BLaER1 (cell line): Measurements from ENCODE around the gene NPTX1.
"Not testable (repeated sequence)": the region's sequence is repeated elsewhere in the genome, so short reads cannot be mapped to it uniquely, and the experiment has no call there.

Source experiments
- H3K27ac ChIP-seq: shearing (Covaris generic); formaldehyde crosslinking; 2 replicates; pipeline ENCODE4 v1.8.1; 2022
- H3K27me3 ChIP-seq: shearing (Covaris generic); formaldehyde crosslinking; 2 replicates; pipeline ENCODE4 v1.8.1; 2022
- H3K36me3 ChIP-seq: shearing (Covaris generic); formaldehyde crosslinking; 2 replicates; pipeline ENCODE4 v1.8.1; 2022
- H3K4me1 ChIP-seq: shearing (Covaris generic); formaldehyde crosslinking; 2 replicates; pipeline ENCODE4 v1.8.1; 2022
- H3K4me2 ChIP-seq: shearing (Covaris generic); formaldehyde crosslinking; 2 replicates; pipeline ENCODE4 v1.8.1; 2022
- H3K4me3 ChIP-seq: shearing (Covaris generic); formaldehyde crosslinking; 2 replicates; pipeline ENCODE4 v1.8.1; 2022
- H3K9ac ChIP-seq: shearing (Covaris generic); formaldehyde crosslinking; 2 replicates; pipeline ENCODE4 v1.8.1; 2022
- H3K9me3 ChIP-seq: shearing (Covaris generic); formaldehyde crosslinking; 2 replicates; pipeline ENCODE4 v1.8.1; 2022
- H4K20me1 ChIP-seq: shearing (Covaris generic); formaldehyde crosslinking; 2 replicates; pipeline ENCODE4 v1.8.1; 2022
- Cebpa-rat ChIP-seq: shearing (Covaris generic); IDR thresholded peaks from 2 replicates; pipeline ENCODE4 v1.8.1; 2022

Gene NPTX1

GRCh38 chr17:80513892-80514291 is 37.5 kb upstream of the NPTX1 start:
- H3K27ac ChIP-seq = no peak overlapping the region
- H3K4me3 ChIP-seq = no peak overlapping the region
- H3K9ac ChIP-seq = no peak overlapping the region
- no peaks in the 10 kb centered on the region for H3K4me1 ChIP-seq
- no peaks in the 10 kb centered on the region for H4K20me1 ChIP-seq
- H3K4me2 ChIP-seq = no peak overlapping the region
- no peaks in the 10 kb centered on the region for H3K9me3 ChIP-seq
- no peaks in the 10 kb centered on the region for H3K27me3 ChIP-seq
- no peaks in the 10 kb centered on the region for H3K36me3 ChIP-seq
- TF ChIP-seq Cebpa-rat = no peak

DNA sequence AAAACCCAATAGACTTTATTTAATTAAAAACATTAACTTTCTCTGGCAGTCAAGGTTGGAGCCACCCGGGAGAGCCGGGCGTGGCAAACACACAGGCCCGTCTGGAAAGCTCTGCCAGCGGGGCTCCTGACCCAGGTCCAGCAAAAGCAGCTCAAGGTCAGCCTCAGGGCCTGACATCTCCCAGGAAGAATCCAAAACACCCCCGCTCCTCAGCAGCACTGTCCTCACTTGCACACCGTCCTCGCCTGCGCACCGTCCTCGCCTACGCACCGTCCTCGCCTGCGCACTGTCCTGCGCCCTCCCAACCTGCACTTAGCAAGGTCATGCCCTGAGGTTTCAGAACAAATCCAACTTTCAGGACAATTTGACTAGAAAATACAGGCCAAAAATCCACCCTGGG is 36.8 kb upstream of the NPTX1 start:
- Histone ChIP-seq H3K36me3 (no peaks in the 10 kb centered on the region), H3K27ac (no peak overlapping the region), H3K4me2 (no peak overlapping the region), H3K9ac (no peak overlapping the region), H3K9me3 (no peaks in the 10 kb centered on the region), H3K4me3 (no peak overlapping the region), H3K27me3 (no peaks in the 10 kb centered on the region), H3K4me1 (no peaks in the 10 kb centered on the region), H4K20me1 (no peaks in the 10 kb centered on the region)
- no peak for TF ChIP-seq Cebpa-rat

GRCh38 chr17:80512233-80512632 is 35.8 kb upstream of the NPTX1 start:
- no peak for TF ChIP-seq Cebpa-rat
- no peak overlapping the region for H3K27ac ChIP-seq
- H3K9me3 ChIP-seq = no peaks in the 10 kb centered on the region
- no peak overlapping the region for H3K9ac ChIP-seq
- H3K4me2 ChIP-seq = no peak overlapping the region
- H3K27me3 ChIP-seq = no peaks in the 10 kb centered on the region
- H4K20me1 ChIP-seq = no peaks in the 10 kb centered on the region
- H3K36me3 ChIP-seq = no peaks in the 10 kb centered on the region
- no peaks in the 10 kb centered on the region for H3K4me1 ChIP-seq
- H3K4me3 ChIP-seq = no peak overlapping the region

GRCh38 chr17:80511222-80512180 is 35.1 kb upstream of the NPTX1 start:
- H3K4me1 ChIP-seq = no peaks in the 10 kb centered on the region
- H3K9me3 ChIP-seq = no peaks in the 10 kb centered on the region
- no peaks in the 10 kb centered on the region for H3K27me3 ChIP-seq
- H4K20me1 ChIP-seq = no peaks in the 10 kb centered on the region
- no peak overlapping the region for H3K4me3 ChIP-seq
- no peak overlapping the region for H3K4me2 ChIP-seq
- H3K27ac ChIP-seq = no peak overlapping the region
- TF ChIP-seq Cebpa-rat = no peak
- H3K9ac ChIP-seq = no peak overlapping the region
- H3K36me3 ChIP-seq = no peaks in the 10 kb centered on the region

DNA sequence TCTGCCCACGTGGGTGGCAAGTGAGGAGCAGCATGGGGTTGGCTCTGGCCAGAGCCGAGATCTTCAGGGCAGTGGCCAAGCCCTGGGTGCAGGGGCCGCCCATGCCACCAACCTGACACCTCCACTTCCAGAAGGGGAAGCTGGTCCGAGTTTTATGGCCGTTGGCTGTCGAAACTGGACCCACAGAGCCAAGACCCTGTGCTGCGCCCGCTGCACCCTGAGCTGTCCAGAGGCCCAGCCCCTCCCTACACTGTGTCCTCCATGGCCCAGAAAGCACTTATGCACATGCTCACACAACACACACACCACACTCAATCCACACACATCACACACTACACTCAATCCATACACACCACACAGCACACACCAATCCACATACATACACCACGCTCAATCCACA is 34.4 kb upstream of the NPTX1 start:
- no peaks in the 10 kb centered on the region for H3K36me3 ChIP-seq
- no peak overlapping the region for H3K9ac ChIP-seq
- H3K4me1 ChIP-seq = no peaks in the 10 kb centered on the region
- no peaks in the 10 kb centered on the region for H4K20me1 ChIP-seq
- H3K27ac ChIP-seq = no peak overlapping the region
- no peak overlapping the region for H3K4me3 ChIP-seq
- no peaks in the 10 kb centered on the region for H3K27me3 ChIP-seq
- H3K9me3 ChIP-seq = no peaks in the 10 kb centered on the region
- no peak overlapping the region for H3K4me2 ChIP-seq
- no peak for TF ChIP-seq Cebpa-rat

- no peaks in the 10 kb centered on the region for H3K4me1 ChIP-seq
- H3K4me3 ChIP-seq = no peak overlapping the region
- no peaks in the 10 kb centered on the region for H3K36me3 ChIP-seq
- no peaks in the 10 kb centered on the region for H3K9me3 ChIP-seq
- no peak overlapping the region for H3K27ac ChIP-seq
- H4K20me1 ChIP-seq = no peaks in the 10 kb centered on the region
- no peaks in the 10 kb centered on the region for H3K27me3 ChIP-seq
- no peak for TF ChIP-seq Cebpa-rat
- no peak overlapping the region for H3K4me2 ChIP-seq
- H3K9ac ChIP-seq = no peak overlapping the region
These were observed 33.7 kb upstream of the NPTX1 start for GRCh38 chr17:80510132-80510531.

DNA sequence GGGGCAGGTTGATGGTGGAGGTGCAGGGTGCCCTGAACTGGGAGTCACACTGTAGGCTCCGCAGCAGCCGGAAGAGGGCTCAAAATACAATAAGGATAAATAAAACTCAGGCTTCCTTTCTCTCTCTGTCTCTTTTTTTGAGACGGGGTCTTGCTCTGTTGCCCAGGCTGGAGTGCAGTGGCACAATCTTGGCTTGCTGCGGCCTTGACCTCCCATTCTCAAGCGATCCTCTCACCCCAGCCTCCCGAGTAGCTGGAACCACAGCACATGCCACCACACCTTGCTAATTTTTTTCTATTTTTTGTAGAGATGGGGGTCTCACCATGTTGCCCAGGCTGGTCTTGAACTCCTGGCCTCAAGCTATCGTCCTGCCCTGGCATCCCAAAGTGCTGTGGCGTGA is 32.9 kb upstream of the NPTX1 start:
- Histone ChIP-seq H3K4me2 (no peak overlapping the region), H3K9me3 (no peaks in the 10 kb centered on the region), H3K4me1 (no peaks in the 10 kb centered on the region), H3K9ac (no peak overlapping the region), H3K4me3 (no peak overlapping the region), H4K20me1 (no peaks in the 10 kb centered on the region), H3K27me3 (no peaks in the 10 kb centered on the region), H3K36me3 (no peaks in the 10 kb centered on the region), H3K27ac (no peak overlapping the region)
- no peak for TF ChIP-seq Cebpa-rat

DNA sequence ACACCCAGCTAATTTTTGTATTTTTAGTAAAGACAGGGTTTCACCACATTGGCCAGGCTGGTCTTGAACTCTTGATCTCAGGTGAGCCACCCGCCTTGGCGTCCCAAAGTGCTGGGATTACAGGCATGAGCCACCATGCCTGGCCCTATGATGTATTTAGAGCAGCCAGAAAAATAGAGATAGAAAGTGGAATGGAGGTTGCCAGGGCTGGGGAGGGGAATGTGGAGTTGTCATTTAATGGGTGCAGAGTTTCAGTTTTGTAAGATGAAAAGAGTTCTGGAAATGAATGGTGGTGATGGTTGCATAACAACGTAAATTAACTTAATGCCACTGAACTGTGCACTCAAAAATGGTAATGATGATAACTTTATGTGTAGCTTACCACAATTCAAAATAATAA is 31.6 kb upstream of the NPTX1 start:
- Histone ChIP-seq H3K9ac (no peak overlapping the region), H3K4me3 (no peak overlapping the region), H3K4me2 (no peak overlapping the region), H3K36me3 (no peaks in the 10 kb centered on the region), H3K27me3 (no peaks in the 10 kb centered on the region), H3K27ac (no peak overlapping the region), H3K9me3 (no peaks in the 10 kb centered on the region), H4K20me1 (no peaks in the 10 kb centered on the region), H3K4me1 (no peaks in the 10 kb centered on the region)
- TF ChIP-seq Cebpa-rat = no peak

GRCh38 chr17:80507177-80507576 is 30.8 kb upstream of the NPTX1 start:
- not testable (repeated sequence) for H4K20me1 ChIP-seq, H3K4me3 ChIP-seq, H3K36me3 ChIP-seq, H3K4me1 ChIP-seq, H3K27ac ChIP-seq, H3K9ac ChIP-seq, H3K27me3 ChIP-seq, H3K9me3 ChIP-seq, H3K4me2 ChIP-seq

GRCh38 chr17:80504686-80505413 is 28.4 kb upstream of the NPTX1 start:
- no peaks in the 10 kb centered on the region for H3K27me3 ChIP-seq
- no peaks in the 10 kb centered on the region for H3K36me3 ChIP-seq
- TF ChIP-seq Cebpa-rat = no peak
- H3K9ac ChIP-seq = no peak overlapping the region
- H3K4me2 ChIP-seq = no peak overlapping the region
- peaks cover 9% of the 10 kb centered on the region for H3K4me1 ChIP-seq
- H4K20me1 ChIP-seq = no peaks in the 10 kb centered on the region
- H3K9me3 ChIP-seq = no peaks in the 10 kb centered on the region
- no peak overlapping the region for H3K27ac ChIP-seq
- no peak overlapping the region for H3K4me3 ChIP-seq
